ENCODE measurements around the gene TEAD1. TPM values are rescaled to one million over a fixed set of nuclear protein-coding genes. Genes with fewer than 3 reads are reported as not detected.

Gene TEAD1
- polyA plus RNA-seq, 1 donor (not counting 4 experiments of a cell fraction or from before 2014, with no cell fraction given) = 32.7 TPM

DNA sequence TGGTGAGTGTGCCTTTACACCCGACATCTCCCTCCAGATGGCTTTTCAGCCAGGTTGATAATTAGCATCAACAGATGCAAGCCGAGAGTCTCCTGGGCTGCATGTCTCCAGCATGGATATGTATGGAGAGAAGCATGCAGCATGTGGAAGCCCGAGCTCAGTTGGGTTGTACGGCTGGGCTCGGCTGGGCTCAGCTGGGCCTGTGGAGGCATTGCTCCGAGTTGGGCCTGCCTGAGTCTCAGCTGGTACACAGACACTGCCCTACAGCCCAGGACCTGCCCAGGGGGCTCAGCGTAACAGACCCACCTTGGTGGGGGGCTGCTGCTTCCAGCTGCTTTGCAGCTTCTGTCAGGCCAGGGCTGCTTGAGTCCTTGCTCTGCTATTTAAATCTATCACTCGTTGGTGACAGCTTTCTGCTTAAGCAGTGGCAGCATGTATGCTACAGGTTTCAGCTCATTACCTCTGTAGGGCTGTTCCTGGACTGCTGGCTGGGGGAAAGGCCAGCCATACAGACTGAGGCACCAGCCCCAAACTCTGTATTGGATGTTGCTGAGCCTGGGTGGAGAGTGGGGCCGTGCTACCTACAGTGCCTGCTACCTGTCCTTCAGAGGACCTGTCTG is 115.5 kb downstream of the TEAD1 start:
- H4K20me1 ChIP-seq (ENCODE audit: control insufficient read depth, extremely low read depth, insufficient read depth, low read length) = peaks cover 11% of the 10 kb centered on the region

DNA sequence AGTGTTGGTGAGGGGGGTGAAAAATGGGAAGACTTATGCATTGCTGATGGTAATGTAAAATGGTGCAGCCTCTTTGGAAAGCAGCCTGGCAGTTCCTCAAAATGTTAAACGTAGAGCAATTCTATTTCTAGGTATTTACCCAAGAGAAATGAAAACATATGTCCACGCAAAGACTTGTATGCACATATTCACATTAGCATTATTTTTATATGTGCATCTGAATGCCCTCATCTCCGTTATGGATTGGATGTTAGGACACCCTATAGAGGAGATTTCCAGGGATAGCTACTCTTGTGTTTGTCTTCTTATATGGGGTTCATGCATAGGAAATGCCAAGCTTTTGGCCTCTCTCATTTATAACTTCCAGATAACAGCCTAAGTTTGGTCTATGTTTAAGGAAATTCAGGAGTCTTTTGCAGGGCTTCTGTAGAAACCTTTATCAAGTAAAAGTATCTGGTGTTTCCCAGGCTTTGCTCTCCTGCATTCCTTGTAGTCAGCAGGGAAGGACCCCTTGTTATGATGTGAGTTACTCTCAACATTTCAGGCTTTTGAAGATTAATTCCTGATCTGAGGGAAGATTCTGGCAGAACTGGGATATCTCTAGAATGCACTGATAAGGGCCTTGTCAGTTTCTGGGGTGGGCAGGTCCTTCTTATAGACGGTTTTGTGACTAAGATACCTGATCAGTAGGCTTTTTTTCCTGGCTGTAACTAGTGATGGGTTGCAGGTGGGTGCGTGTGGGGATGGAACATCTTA is 116.8 kb downstream of the TEAD1 start:
- H3K4me3 ChIP-seq (ENCODE audit: control insufficient read depth in 2 of 3, extremely low read depth in 1 of 3, insufficient read depth in 2 of 3, low read depth in 1 of 3, low read length in 3 of 3) = no peak overlapping the region
- peaks cover 78% of the 10 kb centered on the region for H3K79me2 ChIP-seq (ENCODE audit: control insufficient read depth, insufficient read depth, low read length)
- no peak overlapping the region for H3K9ac ChIP-seq (ENCODE audit: control insufficient read depth, extremely low read depth, insufficient read depth, low read length)
- H3K36me3 ChIP-seq (ENCODE audit: control insufficient read depth in 2 of 2, extremely low read depth in 1 of 2, insufficient read depth in 2 of 2, low read length in 2 of 2) = peaks cover 7 to 20% of the 10 kb centered on the region in 2 experiments
- no peak overlapping the region for H2AFZ ChIP-seq (ENCODE audit: control insufficient read depth, low read length)
- H3K9me1 ChIP-seq (ENCODE audit: control insufficient read depth, extremely low read depth, insufficient read depth, low read length) = peaks cover 7% of the 10 kb centered on the region
- dilution Hi-C loops (cut with MboI; ENCODE audit: extremely low pct_ligation_motif_present, low sequenced_read_pairs) = no loop called here
- H3K9me3 ChIP-seq (ENCODE audit: control insufficient read depth, low read depth, low read length) = no peaks in the 10 kb centered on the region
- no peak overlapping the region for H3K27ac ChIP-seq (ENCODE audit: control insufficient read depth, insufficient read depth, low read length)
- no peak for TF ChIP-seq EZH2 (IDR thresholded peaks at IDR 0.05; ENCODE audit: low read length)
- TF ChIP-seq, protein P1, sequence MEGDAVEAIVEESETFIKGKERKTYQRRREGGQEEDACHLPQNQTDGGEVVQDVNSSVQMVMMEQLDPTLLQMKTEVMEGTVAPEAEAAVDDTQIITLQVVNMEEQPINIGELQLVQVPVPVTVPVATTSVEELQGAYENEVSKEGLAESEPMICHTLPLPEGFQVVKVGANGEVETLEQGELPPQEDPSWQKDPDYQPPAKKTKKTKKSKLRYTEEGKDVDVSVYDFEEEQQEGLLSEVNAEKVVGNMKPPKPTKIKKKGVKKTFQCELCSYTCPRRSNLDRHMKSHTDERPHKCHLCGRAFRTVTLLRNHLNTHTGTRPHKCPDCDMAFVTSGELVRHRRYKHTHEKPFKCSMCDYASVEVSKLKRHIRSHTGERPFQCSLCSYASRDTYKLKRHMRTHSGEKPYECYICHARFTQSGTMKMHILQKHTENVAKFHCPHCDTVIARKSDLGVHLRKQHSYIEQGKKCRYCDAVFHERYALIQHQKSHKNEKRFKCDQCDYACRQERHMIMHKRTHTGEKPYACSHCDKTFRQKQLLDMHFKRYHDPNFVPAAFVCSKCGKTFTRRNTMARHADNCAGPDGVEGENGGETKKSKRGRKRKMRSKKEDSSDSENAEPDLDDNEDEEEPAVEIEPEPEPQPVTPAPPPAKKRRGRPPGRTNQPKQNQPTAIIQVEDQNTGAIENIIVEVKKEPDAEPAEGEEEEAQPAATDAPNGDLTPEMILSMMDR (optimal IDR thresholded peaks at IDR 0.05 in 1 of 3, IDR thresholded peaks at IDR 0.05 in 1 of 3, conservative IDR thresholded peaks at IDR 0.05 in 1 of 3; ENCODE audit: extremely low read depth in 1 of 3, insufficient read depth in 2 of 3, low read length in 3 of 3) = no peak
- FAIRE-seq = no peak
- no peak overlapping the region for H3K4me2 ChIP-seq (ENCODE audit: control insufficient read depth, extremely low read depth, insufficient read depth, low read depth, low read length)
- H4K20me1 ChIP-seq (ENCODE audit: control insufficient read depth, extremely low read depth, insufficient read depth, low read length) = peaks cover 11% of the 10 kb centered on the region
- no peak for DNase-seq (ENCODE audit: low read depth, low spot score)
- peaks cover 5% of the 10 kb centered on the region for H3K4me1 ChIP-seq (ENCODE audit: control insufficient read depth, extremely low read depth, insufficient read depth, low read length)
- no peaks in the 10 kb centered on the region for H3K27me3 ChIP-seq (ENCODE audit: control insufficient read depth, extremely low read depth, insufficient read depth, low read length)

More for the DNA sequence above, 115.5 kb downstream of the TEAD1 start:
- Histone ChIP-seq H3K4me3 (ENCODE audit: control insufficient read depth in 2 of 3, extremely low read depth in 1 of 3, insufficient read depth in 2 of 3, low read depth in 1 of 3, low read length in 3 of 3) (no peak overlapping the region), H3K27me3 (ENCODE audit: control insufficient read depth, extremely low read depth, insufficient read depth, low read length) (no peaks in the 10 kb centered on the region), H2AFZ (ENCODE audit: control insufficient read depth, low read length) (no peak overlapping the region), H3K9ac (ENCODE audit: control insufficient read depth, extremely low read depth, insufficient read depth, low read length) (no peak overlapping the region), H3K36me3 (ENCODE audit: control insufficient read depth in 2 of 2, extremely low read depth in 1 of 2, insufficient read depth in 2 of 2, low read length in 2 of 2) (peaks cover 1 to 22% of the 10 kb centered on the region in 2 experiments), H3K9me3 (ENCODE audit: control insufficient read depth, low read depth, low read length) (no peaks in the 10 kb centered on the region), H3K9me1 (ENCODE audit: control insufficient read depth, extremely low read depth, insufficient read depth, low read length) (peaks cover 7% of the 10 kb centered on the region), H3K27ac (ENCODE audit: control insufficient read depth, insufficient read depth, low read length) (no peak overlapping the region), H3K79me2 (ENCODE audit: control insufficient read depth, insufficient read depth, low read length) (peaks cover 78% of the 10 kb centered on the region), H3K4me1 (ENCODE audit: control insufficient read depth, extremely low read depth, insufficient read depth, low read length) (peaks cover 5% of the 10 kb centered on the region), H3K4me2 (ENCODE audit: control insufficient read depth, extremely low read depth, insufficient read depth, low read depth, low read length) (no peak overlapping the region)
- no peak for DNase-seq (ENCODE audit: low read depth, low spot score)
- dilution Hi-C loops (cut with MboI; ENCODE audit: extremely low pct_ligation_motif_present, low sequenced_read_pairs) = no loop called here
- TF ChIP-seq, protein P1 (optimal IDR thresholded peaks at IDR 0.05 in 1 of 3, IDR thresholded peaks at IDR 0.05 in 1 of 3, conservative IDR thresholded peaks at IDR 0.05 in 1 of 3; ENCODE audit: extremely low read depth in 1 of 3, insufficient read depth in 2 of 3, low read length in 3 of 3) = no peak
- TF ChIP-seq EZH2 (IDR thresholded peaks at IDR 0.05; ENCODE audit: low read length) = no peak
- FAIRE-seq = no peak
